Gastrocnemius medialis (tissue), 4 donors: ENCODE measurements around the gene INO80B. TPM values are rescaled to one million over a fixed set of nuclear protein-coding genes. Genes with fewer than 3 reads are reported as not detected.
"Not testable (repeated sequence)": the region's sequence is repeated elsewhere in the genome, so short reads cannot be mapped to it uniquely, and the experiment has no call there.

Experiments
- ATAC-seq, 2 donors: fragments of 150-250 bp; one replicate each; pipeline ENCODE4 v1.9.1; 2016
- DNase-seq, 2 donors: peaks; one replicate each; pipeline ENCODE4 v3.0.0-alpha.2; 2019
- H3K27ac ChIP-seq, 4 donors: fragments of 200-600 bp; sonication (generic); 1 replicate in 1 of 4; 2 replicates in 3 of 4; pipeline ENCODE4 v1.5.1; 2016 to 2018; ENCODE audit warnings: mild to moderate bottlenecking in 2 of 4, moderate library complexity in 1 of 4
- H3K27me3 ChIP-seq, 3 donors: fragments of 200-600 bp; sonication (generic) in 2 of 3; 1 replicate in 1 of 3; 2 replicates in 2 of 3; pipeline versions ENCODE4 v1.5.1 to v1.6.0; 2016 to 2019; ENCODE audit warnings: mild to moderate bottlenecking in 1 of 3, moderate library complexity in 1 of 3
- H3K36me3 ChIP-seq, 2 donors: fragments of 200-600 bp; sonication (generic) in 1 of 2; one replicate each; pipeline ENCODE4 v1.5.1; 2017 to 2018
- H3K4me1 ChIP-seq, 2 donors: fragments of 200-600 bp; sonication (generic) in 1 of 2; one replicate each; pipeline ENCODE4 v1.5.1; 2016 to 2017; ENCODE audit warnings: mild to moderate bottlenecking in 2 of 2
- H3K4me3 ChIP-seq, 4 donors: fragments of 200-600 bp; sonication (generic) in 3 of 4; 1 replicate in 1 of 4; 2 replicates in 3 of 4; pipeline ENCODE4 v1.5.1; 2016 to 2019; ENCODE audit warnings: mild to moderate bottlenecking in 2 of 4
- H3K9me3 ChIP-seq, 3 donors: fragments of 200-600 bp; sonication (generic) in 2 of 3; 1 replicate in 1 of 3; 2 replicates in 2 of 3; pipeline ENCODE4 v1.5.1; 2016 to 2019
- CTCF ChIP-seq, 5 experiments: fragments of 450-650 bp in 3 of 5; fragments of 200-600 bp in 2 of 5; sonication (generic) in 2 of 5; IDR thresholded peaks in 4 of 5; conservative IDR thresholded peaks in 1 of 5; 1 replicate in 4 of 5; 2 replicates in 1 of 5; pipeline ENCODE4 v1.5.1; 2016 to 2019; ENCODE audit warnings: antibody characterized with exemption in 5 of 5, mild to moderate bottlenecking in 3 of 5, moderate library complexity in 3 of 5
- POLR2A ChIP-seq, 2 donors: fragments of 450-650 bp; IDR thresholded peaks; one replicate each; pipeline ENCODE4 v1.6.1; 2017; ENCODE audit warnings: antibody characterized with exemption in 2 of 2, mild to moderate bottlenecking in 2 of 2, moderate library complexity in 2 of 2
- in situ Hi-C, 4 donors: fragments of 200-750 bp; cut with MboI; loops; one replicate each; pipeline versions ENCODE4 v1.15.0 to v1.8.0; 2017; ENCODE audit warnings: low sequenced_read_pairs in 4 of 4
- intact Hi-C: fragments of 100-400 bp; cut with DNase I; formaldehyde crosslinking; loops from one replicate; pipeline ENCODE4 v1.15.1; 2023; ENCODE audit warnings: low total_unique reads
- total RNA-seq, 4 donors: library from RNA; depleted of rRNA; stranded (reverse); fragments of >200 nt; gene quantifications; one replicate each; pipeline versions ENCODE4 v1.1.0 to v1.2.3, GENCODE V29; 2016

INO80B gene
- total RNA-seq, 4 donors from 2014 or later, result 14.5 to 51.9 (median 41.1) TPM

- no peaks in the 10 kb centered on the region for H3K9me3 ChIP-seq
- TF ChIP-seq CTCF (IDR thresholded peaks at IDR 0.05 in 4 of 5, conservative IDR thresholded peaks at IDR 0.05 in 1 of 5) (no peak), POLR2A (IDR thresholded peaks at IDR 0.05) (peak; percentile 45 to 77)
- peak overlapping the region; percentile 67 to 92 (median 71) for H3K4me3 ChIP-seq
- no peaks in the 10 kb centered on the region for H3K27me3 ChIP-seq
- H3K36me3 ChIP-seq, result peaks cover 0 to 25% of the 10 kb centered on the region in 2 donors
- peaks cover 24 to 32% of the 10 kb centered on the region in 2 donors for H3K4me1 ChIP-seq
- DNase-seq (no peak), ATAC-seq (peak; percentile 7 to 9)
- intact Hi-C loops, result loop anchor here (10.0 kb wide), 3 partner anchors 263 to 1223 kb away; partner anchors contain the start of genes CCT7, HK2, MTHFD2 and PRADC1
- in situ Hi-C loops, result loop anchor here in 1 of 4 donors (25.0 kb wide), 1 partner anchor 380 kb away; the partner anchor contains the start of gene HK2
- H3K27ac ChIP-seq, result peak overlapping the region; percentile 84 to 94 (median 88)
Measured at GRCh38 chr2:74457549-74458131, 2.8 kb downstream of the INO80B start.

- in situ Hi-C loops, result loop anchor here in 1 of 4 donors (25.0 kb wide), 1 partner anchor 379 kb away; the partner anchor contains the start of gene HK2
- Histone ChIP-seq H3K4me1 (peaks cover 24 to 32% of the 10 kb centered on the region in 2 donors), H3K27ac (peak within 1 kb of the TSS; percentile 84 to 94 (median 88)), H3K36me3 (peaks cover 0 to 29% of the 10 kb centered on the region in 2 donors), H3K4me3 (peak within 1 kb of the TSS; percentile 67 to 92 (median 71)), H3K27me3 (no peaks in the 10 kb centered on the region), H3K9me3 (no peaks in the 10 kb centered on the region)
- intact Hi-C loops, result loop anchor here (10.0 kb wide), 3 partner anchors 264 to 1224 kb away; partner anchors contain the start of genes CCT7, HK2, MTHFD2 and PRADC1
- ATAC-seq (peak; percentile 92 to 93), DNase-seq (peak; percentile 100)
- TF ChIP-seq POLR2A (IDR thresholded peaks at IDR 0.05) (peak; percentile 22 to 23), CTCF (IDR thresholded peaks at IDR 0.05 in 4 of 5, conservative IDR thresholded peaks at IDR 0.05 in 1 of 5) (no peak)
Measured at GRCh38 chr2:74458132-74458937, 3.4 kb downstream of the INO80B start, which contains the start of gene WBP1. Gene WBP1 (plus strand): TSS chr2:74458438. CDS start chr2:74458603, 165 bp downstream.

- peaks cover 26 to 34% of the 10 kb centered on the region in 2 donors for H3K4me1 ChIP-seq
- peaks cover 0 to 29% of the 10 kb centered on the region in 2 donors for H3K36me3 ChIP-seq
- no peak for ATAC-seq
- TF ChIP-seq CTCF (IDR thresholded peaks at IDR 0.05 in 4 of 5, conservative IDR thresholded peaks at IDR 0.05 in 1 of 5) (no peak), POLR2A (IDR thresholded peaks at IDR 0.05) (no peak)
- no peaks in the 10 kb centered on the region for H3K9me3 ChIP-seq
- H3K27ac ChIP-seq, result peak overlapping the region; percentile 59 to 84 (median 73)
- no peaks in the 10 kb centered on the region for H3K27me3 ChIP-seq
- no peak for DNase-seq
- in situ Hi-C loops (loop anchor here in 1 of 4 donors (25.0 kb wide), 1 partner anchor 378 kb away; the partner anchor contains the start of gene HK2), intact Hi-C loops (loop anchor here (10.0 kb wide), 3 partner anchors 264 to 1224 kb away; partner anchors contain the start of genes CCT7, HK2, MTHFD2 and PRADC1)
- peak overlapping the region; percentile 56 to 70 (median 64) for H3K4me3 ChIP-seq
Measured at GRCh38 chr2:74458938-74459363, 4.1 kb downstream of the INO80B start.

GRCh38 chr2:74459503-74460118, 4.7 kb downstream of the INO80B start:
- not testable (repeated sequence) for DNase-seq, ATAC-seq, H3K9me3 ChIP-seq, H3K4me3 ChIP-seq, H3K27ac ChIP-seq, H3K27me3 ChIP-seq
- in situ Hi-C loops (loop anchor here in 1 of 4 donors (25.0 kb wide), 1 partner anchor 378 kb away; the partner anchor contains the start of gene HK2), intact Hi-C loops (loop anchor here (10.0 kb wide), 3 partner anchors 265 to 1225 kb away; partner anchors contain the start of genes CCT7, HK2, MTHFD2 and PRADC1)
- peaks cover 0 to 29% of the 10 kb centered on the region in 2 donors for H3K36me3 ChIP-seq
- H3K4me1 ChIP-seq, result peaks cover 31 to 35% of the 10 kb centered on the region in 2 donors

GRCh38 chr2:74460187-74460586, 5.3 kb downstream of the INO80B start:
- H3K4me3 ChIP-seq, H3K9me3 ChIP-seq, intact Hi-C loops, DNase-seq, ATAC-seq, H3K27me3 ChIP-seq, H3K27ac ChIP-seq: not testable (repeated sequence)
- H3K36me3 ChIP-seq, result peaks cover 0 to 29% of the 10 kb centered on the region in 2 donors
- in situ Hi-C loops, result loop anchor here in 1 of 4 donors (25.0 kb wide), 1 partner anchor 377 kb away; the partner anchor contains the start of gene HK2
- H3K4me1 ChIP-seq, result peaks cover 31 to 34% of the 10 kb centered on the region in 2 donors
